ENCODE data around the gene FHIT. TPM values are rescaled to one million over a fixed set of nuclear protein-coding genes. Genes with fewer than 3 reads are reported as not detected.

Gene FHIT
- total and polyA plus RNA-seq, 2 of the 4 experiments (the other 2 are of a cell fraction): 0.07 TPM; not detected in 1

- no CpG with 5 or more reads among the region's 2 CpGs for WGBS, 2 experiments (ENCODE audit: extremely low coverage in 2 of 2, insufficient read length in 1 of 2)
- Histone ChIP-seq H3K56ac (ENCODE audit: extremely low read depth, insufficient read depth, low read length) (no peak overlapping the region), H3K9ac (ENCODE audit: low read depth, low read length) (no peak overlapping the region), H4K91ac (ENCODE audit: insufficient read depth, low read depth, low read length) (no peak overlapping the region), H3K4me2 (ENCODE audit: low read depth, low read length) (no peak overlapping the region), H2BK20ac (ENCODE audit: low read depth, low read length) (no peak overlapping the region), H3K14ac (replicated peaks; ENCODE audit: low read depth, low read length) (no peak overlapping the region), H3K79me1 (ENCODE audit: low read depth in 1 of 2, low read length in 2 of 2) (no peaks in the 10 kb centered on the region), H2AFZ (replicated peaks; ENCODE audit: low read length, poor library complexity) (no peak overlapping the region), H2AK5ac (ENCODE audit: low read depth, low read length) (no peak overlapping the region), H2BK120ac (ENCODE audit: low read depth, low read length) (no peak overlapping the region), H3K9me1 (ENCODE audit: insufficient read depth, low read length) (no peaks in the 10 kb centered on the region), H2BK15ac (ENCODE audit: low read depth, low read length) (no peak overlapping the region), H3K27me3 (ENCODE audit: control insufficient read depth, insufficient read depth, low read length) (no peaks in the 10 kb centered on the region), H3K23ac (ENCODE audit: low read depth, low read length) (no peak overlapping the region), H4K8ac (ENCODE audit: low read depth in 2 of 2, low read length in 2 of 2) (no peak overlapping the region), H2AK9ac (replicated peaks; ENCODE audit: low read depth, low read length, poor library complexity) (no peak overlapping the region), H3K27ac (ENCODE audit: insufficient read depth, low read length) (no peak overlapping the region), H3K9me3 (ENCODE audit: control insufficient read depth, insufficient read depth, low read length) (peaks cover 8% of the 10 kb centered on the region), H4K5ac (ENCODE audit: low read depth, low read length) (no peak overlapping the region), H3K4ac (ENCODE audit: low read depth, low read length) (no peak overlapping the region), H4K20me1 (ENCODE audit: insufficient read depth, low read length) (no peaks in the 10 kb centered on the region), H3K4me3 (ENCODE audit: insufficient read depth, low read depth, low read length) (no peak overlapping the region), H3K36me3 (ENCODE audit: control insufficient read depth, insufficient read depth, low read length) (no peaks in the 10 kb centered on the region), H3K4me1 (ENCODE audit: control insufficient read depth, insufficient read depth, low read length) (no peaks in the 10 kb centered on the region), H2BK5ac (ENCODE audit: low read depth, low read length, poor library complexity, severe bottlenecking) (no peak overlapping the region), H3K18ac (ENCODE audit: low read depth, low read length) (no peak overlapping the region)
- BruUV-seq (replicated peaks): no TSS peak
- in situ Hi-C loops (cut with MboI; ENCODE audit: low sequenced_read_pairs): no loop called here
- ChIA-PET POLR2A (ENCODE audit: unreplicated experiment) (no interaction called here), CTCF (no interaction called here)
- ATAC-seq (ENCODE audit: low read depth) (no peak), DNase-seq (no peak)
- intact Hi-C loops (cut with micrococcal nuclease): no loop called here
- dilution Hi-C loops (cut with HindIII; ENCODE audit: low sequenced_read_pairs, unreplicated experiment): no loop called here
- TF ChIP-seq RAD21 (IDR thresholded peaks at IDR 0.05; ENCODE audit: low read length): no peak
- no peak for TF ChIP-seq RCOR1 (IDR thresholded peaks at IDR 0.05; ENCODE audit: insufficient replicate concordance, low read length)
- TF ChIP-seq POLR2A (IDR thresholded peaks at IDR 0.05; ENCODE audit: low read depth, low read length): no peak
- TF ChIP-seq RFX5 (IDR thresholded peaks at IDR 0.05; ENCODE audit: low read depth, low read length): no peak
- no peak for TF ChIP-seq SMC3 (IDR thresholded peaks at IDR 0.05; ENCODE audit: low read depth, low read length)
Measured at GRCh38 chr3:61040618-61041017, 210.6 kb downstream of the FHIT start.
